Measurements from ENCODE around the gene MAP1LC3B. TPM values are rescaled to one million over a fixed set of nuclear protein-coding genes. Genes with fewer than 3 reads are reported as not detected.
"Not testable (repeated sequence)": the region's sequence is repeated elsewhere in the genome, so short reads cannot be mapped to it uniquely, and the experiment has no call there.

The MAP1LC3B gene
- total and polyA plus RNA-seq, 12 donors = 47.0 to 161 (median 125) TPM

DNA sequence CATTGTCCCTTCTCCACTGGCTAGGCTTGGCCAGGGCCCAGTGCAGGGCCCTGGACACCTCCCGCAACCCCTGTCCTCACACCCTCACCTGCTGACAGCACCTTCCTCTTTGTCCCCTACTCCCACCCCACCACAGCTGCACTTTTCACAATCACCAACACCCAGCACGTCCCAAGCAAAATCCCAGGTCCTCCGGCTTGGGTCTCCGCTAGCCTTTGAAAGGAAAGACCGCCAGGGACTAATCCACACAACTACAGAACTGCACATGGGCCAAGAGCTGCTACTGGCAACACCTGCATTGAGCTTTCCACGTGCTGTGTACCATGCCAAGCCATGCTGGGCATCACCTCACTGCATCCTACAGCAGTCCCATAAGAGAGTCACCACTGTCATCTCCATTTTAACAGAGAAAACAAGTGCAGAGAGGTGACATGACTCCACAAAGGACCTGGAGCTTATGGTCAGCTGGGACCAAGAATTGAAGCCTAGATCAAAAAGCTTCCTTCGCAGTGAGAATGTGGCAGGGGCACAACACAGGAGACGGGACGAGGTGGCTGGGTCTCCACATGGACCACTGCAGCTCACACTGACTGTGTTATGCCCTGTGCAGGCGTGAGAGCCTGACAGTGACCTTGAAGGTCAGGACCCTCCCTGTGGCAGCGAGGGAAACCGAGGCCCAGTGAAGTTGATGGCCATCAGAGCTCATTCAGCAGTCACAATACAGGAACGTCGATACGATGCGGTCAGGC is 31.1 kb upstream of the MAP1LC3B start:
- TF ChIP-seq CTCF (IDR thresholded peaks at IDR 0.05) = no peak

GRCh38 chr16:87361916-87362619 is 30.1 kb upstream of the MAP1LC3B start:
- Histone ChIP-seq H3K27me3 (peaks cover 0 to 41% (median 0%) of the 10 kb centered on the region in 7 donors), H3K9me3 (no peaks in the 10 kb centered on the region), H3K4me3 (no peak overlapping the region), H3K27ac (peak overlapping the region in 4 of 10 donors; percentile 10 to 83 (median 80)), H3K36me3 (peaks cover 0 to 72% (median 36%) of the 10 kb centered on the region in 9 donors), H3K4me1 (peaks cover 13 to 43% (median 32%) of the 10 kb centered on the region in 9 donors)
- TF ChIP-seq CTCF (IDR thresholded peaks at IDR 0.05) = no peak
- DNase-seq = no peak
- WGBS, 2 donors = 95 to 99% methylated on average over 8 of the region's 8 CpGs
- intact Hi-C loops (cut with DNase I) = no loop called here
- no peak for ATAC-seq

More for the DNA sequence above, 31.1 kb upstream of the MAP1LC3B start:
- WGBS, 2 donors = 86 to 88% methylated on average over 16 of the region's 16 CpGs
- H3K27ac ChIP-seq = no peak overlapping the region
- no peak for DNase-seq
- H3K9me3 ChIP-seq = no peaks in the 10 kb centered on the region
- peaks cover 0 to 71% (median 34%) of the 10 kb centered on the region in 9 donors for H3K36me3 ChIP-seq
- peaks cover 0 to 30% (median 0%) of the 10 kb centered on the region in 7 donors for H3K27me3 ChIP-seq
- intact Hi-C loops (cut with DNase I) = no loop called here
- no peak overlapping the region for H3K4me3 ChIP-seq
- ATAC-seq = no peak
- H3K4me1 ChIP-seq = peaks cover 13 to 46% (median 32%) of the 10 kb centered on the region in 9 donors

DNA sequence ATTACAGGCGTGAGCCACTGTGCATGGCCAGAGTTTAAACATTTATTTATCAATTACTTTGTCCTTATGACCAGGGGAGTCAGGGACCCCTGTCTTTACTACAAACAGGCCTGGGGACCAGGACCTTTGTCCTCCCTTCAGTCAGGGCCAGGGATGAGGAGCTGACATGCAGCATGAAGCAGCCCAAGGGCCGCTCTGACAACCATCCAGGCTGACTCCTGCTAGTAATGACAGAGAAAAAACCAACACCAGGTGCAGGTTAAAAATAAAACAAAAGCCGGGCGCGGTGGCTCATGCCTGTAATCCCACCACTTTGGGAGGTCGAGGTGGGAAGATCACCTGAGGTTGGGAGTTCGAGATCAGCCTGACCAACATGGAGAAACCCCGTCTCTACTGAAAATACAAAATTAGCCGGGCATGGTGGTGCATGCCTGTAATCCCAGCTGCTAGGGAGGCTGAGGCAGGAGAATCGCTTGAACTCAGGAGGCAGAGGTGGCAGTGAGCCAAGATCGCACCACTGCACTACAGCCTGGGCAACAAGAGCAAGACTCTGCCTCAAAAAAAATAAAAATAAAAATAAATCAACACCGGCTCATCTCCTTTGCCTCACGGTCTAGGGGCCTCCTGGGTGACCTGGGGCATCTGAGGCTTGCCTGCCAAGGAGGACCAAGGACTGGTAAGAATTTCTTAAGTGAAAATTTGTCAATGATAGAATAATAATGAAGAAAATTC is 29.1 kb upstream of the MAP1LC3B start:
- DNase-seq; intact Hi-C loops (cut with DNase I); ATAC-seq: not testable (repeated sequence)

DNA sequence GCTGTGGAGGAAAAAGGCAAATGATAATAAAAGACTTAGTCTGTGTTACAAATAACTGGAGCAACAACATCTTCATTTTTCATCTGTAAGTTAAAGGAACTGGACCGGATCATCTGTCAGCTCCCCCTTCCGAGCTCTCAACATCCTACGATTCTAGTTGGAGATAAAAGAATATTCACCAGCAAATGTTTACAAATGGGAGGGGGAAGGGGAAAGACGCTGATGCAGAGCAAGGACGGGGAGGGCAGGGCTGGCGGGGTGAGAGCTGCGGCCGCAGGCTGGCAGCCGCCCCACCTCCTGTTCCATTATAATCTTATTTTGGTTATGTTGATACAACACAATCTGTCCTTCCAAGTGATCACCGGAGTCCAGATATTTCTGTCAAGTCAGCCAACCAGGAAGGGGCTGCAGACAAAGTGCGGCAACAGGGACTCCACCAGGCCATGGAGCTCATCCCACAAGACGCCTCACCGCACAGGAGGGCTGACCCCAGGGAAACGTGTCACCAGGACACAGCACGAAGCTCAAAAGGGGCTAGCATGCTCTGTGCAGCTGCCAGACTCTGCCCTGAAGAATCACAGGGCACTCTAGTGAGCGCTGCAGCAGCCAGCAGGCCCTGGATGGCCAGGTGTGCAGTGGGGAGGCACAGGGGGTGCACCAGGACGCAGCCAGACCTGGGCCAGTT is 28.2 kb upstream of the MAP1LC3B start:
- Histone ChIP-seq H3K36me3 (peaks cover 0 to 56% (median 18%) of the 10 kb centered on the region in 9 donors), H3K4me1 (peaks cover 13 to 62% (median 45%) of the 10 kb centered on the region in 9 donors), H3K27ac (peak overlapping the region; percentile 59 to 93 (median 80)), H3K9me3 (no peaks in the 10 kb centered on the region), H3K27me3 (peaks cover 0 to 49% (median 0%) of the 10 kb centered on the region in 7 donors), H3K4me3 (peak overlapping the region in 3 of 10 donors; percentile 2 to 36 (median 19))
- WGBS, 2 donors = 22 to 26% methylated on average over 17 of the region's 17 CpGs
- no peak for TF ChIP-seq CTCF (IDR thresholded peaks at IDR 0.05)
- peak; percentile 44 to 58 for DNase-seq
- intact Hi-C loops (cut with DNase I) = no loop called here
- peak; percentile 72 to 92 (median 84) for ATAC-seq

More for the DNA sequence above, 29.1 kb upstream of the MAP1LC3B start:
- Histone ChIP-seq H3K4me1 (peaks cover 13 to 52% (median 38%) of the 10 kb centered on the region in 9 donors), H3K36me3 (peaks cover 0 to 65% (median 27%) of the 10 kb centered on the region in 9 donors), H3K27me3 (peaks cover 0 to 49% (median 0%) of the 10 kb centered on the region in 7 donors), H3K27ac (peak overlapping the region; percentile 2 to 83 (median 78))
- WGBS, 2 donors = 72 to 74% methylated on average over 13 of the region's 13 CpGs
- not testable (repeated sequence) for H3K4me3 ChIP-seq, H3K9me3 ChIP-seq
